HFF-Myc (cell line): ENCODE data around the gene SMG6.
"Not testable (repeated sequence)": the region's sequence is repeated elsewhere in the genome, so short reads cannot be mapped to it uniquely, and the experiment has no call there.

Experiments used
- DNase-seq: peaks from one replicate; pipeline ENCODE4 v3.0.0-alpha.2; 2011; ENCODE audit warnings: low read depth; ENCODE audit errors: extremely low read depth
- H3K4me3 ChIP-seq: replicated peaks from 2 replicates; pipeline ENCODE4 v1.5.1; 2011; ENCODE audit warnings: low read depth, mild to moderate bottlenecking, control low read depth, low read length
- CTCF ChIP-seq: IDR thresholded peaks from 2 replicates; pipeline ENCODE4 v1.5.1; 2012; ENCODE audit warnings: mild to moderate bottlenecking, low read depth, low read length, control low read depth; ENCODE audit errors: missing control alignments

The SMG6 gene

GRCh38 chr17:2016494-2016893 lies 287.1 kb downstream of the SMG6 start:
- H3K4me3 ChIP-seq, result no peak overlapping the region
- TF ChIP-seq CTCF, result no peak
- no peak for DNase-seq

- TF ChIP-seq CTCF, result no peak
- no peak for DNase-seq
- H3K4me3 ChIP-seq, result no peak overlapping the region
Measured at GRCh38 chr17:2015314-2015713, 288.3 kb downstream of the SMG6 start.

- no peak overlapping the region for H3K4me3 ChIP-seq
- TF ChIP-seq CTCF, result no peak
- DNase-seq, result no peak
Measured at GRCh38 chr17:2013994-2014317, 289.6 kb downstream of the SMG6 start.

- not testable (repeated sequence) for DNase-seq, H3K4me3 ChIP-seq
Measured at GRCh38 chr17:2013220-2013993, 290.2 kb downstream of the SMG6 start.

- no peak overlapping the region for H3K4me3 ChIP-seq
- no peak for TF ChIP-seq CTCF
- DNase-seq, result no peak
Measured at GRCh38 chr17:2012499-2012898, 291.1 kb downstream of the SMG6 start.

GRCh38 chr17:2011411-2012371 lies 291.9 kb downstream of the SMG6 start:
- DNase-seq, result no peak
- no peak for TF ChIP-seq CTCF
- H3K4me3 ChIP-seq, result peak overlapping the region; percentile 10; the same call in 1 of the 2 replicates
